Hepatocyte (in vitro differentiated cells): Measurements from ENCODE around the gene VAV1. TPM values are rescaled to one million over a fixed set of nuclear protein-coding genes. Genes with fewer than 3 reads are reported as not detected.
"Not testable (repeated sequence)": the region's sequence is repeated elsewhere in the genome, so short reads cannot be mapped to it uniquely, and the experiment has no call there.

Experiments
- DNase-seq: peaks from one replicate; pipeline ENCODE4 v3.0.0-alpha.2; 2016; ENCODE audit warnings: low spot score
- H2AFZ ChIP-seq: fragments of 200-600 bp; sonication (generic); 2 replicates; pipeline ENCODE4 v1.6.0; 2016; ENCODE audit warnings: antibody characterized with exemption, mild to moderate bottlenecking
- H3K27ac ChIP-seq: fragments of 200-600 bp; sonication (generic); 2 replicates; pipeline ENCODE4 v1.5.1; 2016; ENCODE audit warnings: mild to moderate bottlenecking
- H3K27me3 ChIP-seq: fragments of 200-600 bp; sonication (generic); 2 replicates; pipeline ENCODE4 v1.6.1; 2016
- H3K36me3 ChIP-seq: fragments of 200-600 bp; sonication (generic); replicated peaks from 2 replicates; pipeline ENCODE4 v1.5.1; 2016; ENCODE audit warnings: low read depth; ENCODE audit not compliant: insufficient read depth
- H3K4me1 ChIP-seq: fragments of 200-600 bp; sonication (generic); 2 replicates; pipeline ENCODE4 v1.5.1; 2016; ENCODE audit warnings: mild to moderate bottlenecking, moderate library complexity; ENCODE audit not compliant: insufficient read depth
- H3K4me2 ChIP-seq: fragments of 200-600 bp; sonication (generic); 2 replicates; pipeline ENCODE4 v1.6.0; 2016
- H3K4me3 ChIP-seq: fragments of 200-600 bp; sonication (generic); 2 replicates; pipeline ENCODE4 v1.5.1; 2016; ENCODE audit warnings: mild to moderate bottlenecking
- H3K79me2 ChIP-seq: fragments of 200-600 bp; sonication (generic); 2 replicates; pipeline ENCODE4 v1.6.0; 2017; ENCODE audit warnings: mild to moderate bottlenecking
- H3K9me2 ChIP-seq: fragments of 200-600 bp; sonication (generic); replicated peaks from 2 replicates; pipeline ENCODE4 v1.6.0; 2017; ENCODE audit warnings: mild to moderate bottlenecking; ENCODE audit not compliant: insufficient read depth
- H3K9me3 ChIP-seq: fragments of 200-600 bp; sonication (generic); 2 replicates; pipeline ENCODE4 v1.5.1; 2016; ENCODE audit warnings: low read depth, mild to moderate bottlenecking
- H4K20me1 ChIP-seq: fragments of 200-600 bp; sonication (generic); 2 replicates; pipeline ENCODE4 v1.6.0; 2016; ENCODE audit warnings: mild to moderate bottlenecking; ENCODE audit not compliant: insufficient read depth, poor library complexity, severe bottlenecking
- EZH2 ChIP-seq: fragments of 200-600 bp; sonication (generic); IDR thresholded peaks from 2 replicates; pipeline ENCODE4 v1.6.1; 2016; ENCODE audit warnings: antibody characterized with exemption, mild to moderate bottlenecking, borderline replicate concordance
- EZH2phosphoT487 ChIP-seq: fragments of 200-600 bp; sonication (generic); IDR thresholded peaks from one replicate; pipeline ENCODE4 v1.6.1; 2018; ENCODE audit warnings: antibody characterized with exemption, mild to moderate bottlenecking, low read depth, moderate library complexity; ENCODE audit not compliant: unreplicated experiment, severe bottlenecking
- WGBS: methylation state at CpG from one replicate; pipeline ENCODE4 v1.1.6; 2016; ENCODE audit warnings: low lambda C conversion rate; ENCODE audit errors: missing lambda C conversion rate; 5-methylcytosine and 5-hydroxymethylcytosine counted together
- polyA plus RNA-seq: library from polyadenylated mRNA; unstranded; fragments of >200 nt; fragmentation: Nextera tagmentation; extraction: Ambion mirVana; gene quantifications from 2 replicates; pipeline ENCODE4 v1.2.1, GENCODE V29; 2016
- total RNA-seq: library from RNA; depleted of rRNA; stranded (reverse); fragments of >200 nt; gene quantifications from 2 replicates; pipeline ENCODE4 v1.2.3, GENCODE V29; 2014
- TF ChIP-seq, protein P1 (sequence below): fragments of 200-600 bp; sonication (generic); IDR thresholded peaks from 2 replicates; pipeline ENCODE4 v1.5.1; 2016; ENCODE audit warnings: antibody characterized with exemption, mild to moderate bottlenecking; ENCODE audit not compliant: poor library complexity

Gene VAV1
- total and polyA plus RNA-seq, 2 experiments from 2014 or later, result 0.23 TPM; not detected in 1

DNA sequence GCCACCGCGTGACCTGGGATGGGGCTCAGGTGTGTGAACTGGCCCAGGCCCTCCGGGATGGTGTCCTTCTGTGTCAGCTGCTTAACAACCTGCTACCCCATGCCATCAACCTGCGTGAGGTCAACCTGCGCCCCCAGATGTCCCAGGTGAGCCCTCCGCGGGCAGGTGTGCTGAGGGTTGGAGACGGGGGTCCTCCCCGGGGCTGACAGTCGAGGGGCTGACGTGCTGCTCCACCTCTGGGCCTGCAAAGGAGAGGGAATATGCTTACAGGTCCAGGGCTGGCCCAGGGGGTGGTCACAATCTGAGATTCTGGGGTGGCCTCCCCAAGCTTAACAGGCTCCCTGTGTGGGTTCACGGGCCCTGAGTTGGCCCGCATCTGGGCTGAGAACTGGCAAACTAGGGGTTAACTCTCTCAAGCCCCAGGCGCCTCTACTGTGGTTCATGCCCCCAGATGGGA lies 386 bp downstream of the VAV1 start:
- Histone ChIP-seq H2AFZ (no peak overlapping the region), H3K79me2 (no peaks in the 10 kb centered on the region), H3K4me3 (no peak overlapping the region), H3K4me2 (no peak overlapping the region), H4K20me1 (no peaks in the 10 kb centered on the region), H3K36me3 (no peaks in the 10 kb centered on the region), H3K9me2 (no peaks in the 10 kb centered on the region), H3K4me1 (no peaks in the 10 kb centered on the region), H3K27ac (no peak overlapping the region), H3K27me3 (no peaks in the 10 kb centered on the region), H3K9me3 (no peaks in the 10 kb centered on the region)
- DNase-seq, result no peak
- TF ChIP-seq EZH2 (no peak), EZH2phosphoT487 (no peak)
- TF ChIP-seq, protein P1, sequence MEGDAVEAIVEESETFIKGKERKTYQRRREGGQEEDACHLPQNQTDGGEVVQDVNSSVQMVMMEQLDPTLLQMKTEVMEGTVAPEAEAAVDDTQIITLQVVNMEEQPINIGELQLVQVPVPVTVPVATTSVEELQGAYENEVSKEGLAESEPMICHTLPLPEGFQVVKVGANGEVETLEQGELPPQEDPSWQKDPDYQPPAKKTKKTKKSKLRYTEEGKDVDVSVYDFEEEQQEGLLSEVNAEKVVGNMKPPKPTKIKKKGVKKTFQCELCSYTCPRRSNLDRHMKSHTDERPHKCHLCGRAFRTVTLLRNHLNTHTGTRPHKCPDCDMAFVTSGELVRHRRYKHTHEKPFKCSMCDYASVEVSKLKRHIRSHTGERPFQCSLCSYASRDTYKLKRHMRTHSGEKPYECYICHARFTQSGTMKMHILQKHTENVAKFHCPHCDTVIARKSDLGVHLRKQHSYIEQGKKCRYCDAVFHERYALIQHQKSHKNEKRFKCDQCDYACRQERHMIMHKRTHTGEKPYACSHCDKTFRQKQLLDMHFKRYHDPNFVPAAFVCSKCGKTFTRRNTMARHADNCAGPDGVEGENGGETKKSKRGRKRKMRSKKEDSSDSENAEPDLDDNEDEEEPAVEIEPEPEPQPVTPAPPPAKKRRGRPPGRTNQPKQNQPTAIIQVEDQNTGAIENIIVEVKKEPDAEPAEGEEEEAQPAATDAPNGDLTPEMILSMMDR, result no peak
- 87% methylated on average over 14 of the region's 14 CpGs for WGBS

- no peaks in the 10 kb centered on the region for H3K9me3 ChIP-seq
- H3K4me3 ChIP-seq, result no peak overlapping the region
- H3K4me1 ChIP-seq, result no peaks in the 10 kb centered on the region
- H3K4me2 ChIP-seq, result no peak overlapping the region
- WGBS, result 69% methylated on average over 8 of the region's 8 CpGs
- no peaks in the 10 kb centered on the region for H3K9me2 ChIP-seq
- no peak for DNase-seq
- H3K27ac ChIP-seq, result no peak overlapping the region
- H4K20me1 ChIP-seq, result no peaks in the 10 kb centered on the region
- H3K36me3 ChIP-seq, result no peaks in the 10 kb centered on the region
- no peak overlapping the region for H2AFZ ChIP-seq
- H3K27me3 ChIP-seq, result no peaks in the 10 kb centered on the region
- H3K79me2 ChIP-seq, result no peaks in the 10 kb centered on the region
- TF ChIP-seq, protein P1, result no peak
- TF ChIP-seq EZH2 (no peak), EZH2phosphoT487 (no peak)
Measured at GRCh38 chr19:6773323-6773931, 919 bp downstream of the VAV1 start.

GRCh38 chr19:6774821-6775707 lies 2.6 kb downstream of the VAV1 start:
- no peaks in the 10 kb centered on the region for H3K27me3 ChIP-seq
- no peaks in the 10 kb centered on the region for H3K36me3 ChIP-seq
- H3K4me2 ChIP-seq, result no peak overlapping the region
- no peaks in the 10 kb centered on the region for H3K9me3 ChIP-seq
- WGBS, result 81% methylated on average over 11 of the region's 11 CpGs
- DNase-seq, result no peak
- TF ChIP-seq EZH2, result no peak
- TF ChIP-seq, protein P1, result no peak
- no peak for TF ChIP-seq EZH2phosphoT487
- H3K4me3 ChIP-seq, result no peak overlapping the region
- H3K4me1 ChIP-seq, result no peaks in the 10 kb centered on the region
- H3K9me2 ChIP-seq, result no peaks in the 10 kb centered on the region
- H2AFZ ChIP-seq, result no peak overlapping the region
- no peak overlapping the region for H3K27ac ChIP-seq
- H3K79me2 ChIP-seq, result no peaks in the 10 kb centered on the region
- no peaks in the 10 kb centered on the region for H4K20me1 ChIP-seq

DNA sequence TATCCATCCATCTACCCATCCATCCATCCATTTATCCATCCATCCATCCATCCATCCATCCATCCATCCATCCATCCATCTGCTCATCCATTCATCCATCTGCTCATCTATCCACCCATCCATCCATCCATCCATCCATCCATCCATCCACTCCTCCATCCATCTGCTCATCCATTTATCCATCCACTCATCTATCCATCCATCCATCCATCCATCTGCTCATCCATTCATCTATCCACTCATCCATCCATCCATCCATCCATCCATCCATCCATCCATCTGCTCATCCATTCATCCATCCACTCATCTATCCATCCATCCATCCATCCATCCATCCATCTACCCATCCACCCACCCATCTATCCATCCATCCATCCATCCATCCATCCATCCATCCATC lies 3.5 kb downstream of the VAV1 start:
- not testable (repeated sequence) for H3K79me2 ChIP-seq, H3K36me3 ChIP-seq, H3K27me3 ChIP-seq, H3K9me2 ChIP-seq, H3K27ac ChIP-seq, H2AFZ ChIP-seq, H4K20me1 ChIP-seq, H3K4me1 ChIP-seq, H3K9me3 ChIP-seq, DNase-seq, H3K4me3 ChIP-seq, H3K4me2 ChIP-seq
